Activated T-cell treated with anti-CD3 and anti-CD28 coated beads, Interleukin-2, amount 50 U/mL, for 24 hours (primary cell): Measurements from ENCODE around the gene PPP1R12C.

Experiments used
- DNase-seq: peaks from one replicate; pipeline ENCODE4 v3.0.0-alpha.2; 2020
- H3K27ac Mint-ChIP-seq: 2 replicates; pipeline ENCODE4 v1.8.0; 2020; ENCODE audit warnings: mild to moderate bottlenecking, mixed read lengths
- H3K27me3 Mint-ChIP-seq: 2 replicates; pipeline ENCODE4 v1.8.0; 2020; ENCODE audit warnings: mixed read lengths
- H3K36me3 Mint-ChIP-seq: 2 replicates; pipeline ENCODE4 v1.8.0; 2020; ENCODE audit warnings: low read depth, mixed read lengths
- H3K4me1 Mint-ChIP-seq: 2 replicates; pipeline ENCODE4 v1.8.0; 2020; ENCODE audit warnings: low read depth, mixed read lengths
- H3K4me3 Mint-ChIP-seq: 2 replicates; pipeline ENCODE4 v1.8.0; 2020; ENCODE audit warnings: mild to moderate bottlenecking, moderate library complexity, mixed read lengths
- H3K9me3 Mint-ChIP-seq: 2 replicates; pipeline ENCODE4 v1.8.0; 2020; ENCODE audit warnings: mixed read lengths

The PPP1R12C gene

DNA sequence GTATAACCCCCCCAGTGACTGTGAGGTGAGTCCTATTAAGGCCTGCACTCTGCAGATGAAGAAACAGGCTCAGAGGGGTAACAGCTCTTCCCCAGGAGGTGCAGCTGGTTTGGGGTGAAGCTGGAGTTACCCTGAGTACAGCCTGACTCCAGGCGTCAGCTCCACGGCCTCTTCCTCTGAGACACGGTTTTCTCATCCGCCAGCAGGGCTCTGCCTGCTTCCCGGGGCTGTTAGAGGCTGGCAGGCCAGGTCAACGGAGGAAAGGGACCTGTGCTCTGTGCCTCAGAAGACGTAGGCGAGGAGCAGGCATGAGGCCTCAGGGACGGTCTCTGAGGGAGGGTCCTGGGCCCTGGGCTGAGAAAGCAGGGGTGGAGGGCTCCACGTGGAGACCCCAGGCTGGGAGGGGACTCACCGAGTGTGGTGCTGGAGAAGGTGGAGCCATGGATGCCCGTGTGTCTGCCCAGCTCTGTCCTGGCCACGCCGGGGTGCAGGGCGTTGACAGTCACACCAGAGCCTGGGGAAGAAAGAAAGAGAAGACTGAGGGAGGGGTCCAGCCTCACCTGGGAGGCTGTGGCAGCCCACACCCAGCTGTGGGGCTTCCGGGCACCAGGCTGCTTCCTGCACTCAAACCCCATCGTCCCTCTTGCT lies 70.3 kb downstream of the PPP1R12C start:
- no peak overlapping the region for H3K27ac Mint-ChIP-seq
- H3K36me3 Mint-ChIP-seq = peaks cover 84% of the 10 kb centered on the region
- DNase-seq = no peak
- H3K9me3 Mint-ChIP-seq = no peaks in the 10 kb centered on the region
- H3K4me3 Mint-ChIP-seq = no peak overlapping the region
- H3K27me3 Mint-ChIP-seq = no peaks in the 10 kb centered on the region
- H3K4me1 Mint-ChIP-seq = peaks cover 9% of the 10 kb centered on the region

- Mint-ChIP-seq H3K36me3 (peaks cover 69% of the 10 kb centered on the region), H3K4me3 (no peak overlapping the region), H3K4me1 (peaks cover 20% of the 10 kb centered on the region), H3K27me3 (no peaks in the 10 kb centered on the region), H3K27ac (no peak overlapping the region), H3K9me3 (no peaks in the 10 kb centered on the region)
- no peak for DNase-seq
Observed at GRCh38 chr19:55044771-55045716, 72.4 kb downstream of the PPP1R12C start.

- H3K27me3 Mint-ChIP-seq = no peaks in the 10 kb centered on the region
- DNase-seq = no peak
- peaks cover 67% of the 10 kb centered on the region for H3K36me3 Mint-ChIP-seq
- H3K4me3 Mint-ChIP-seq = no peak overlapping the region
- H3K4me1 Mint-ChIP-seq = peaks cover 20% of the 10 kb centered on the region
- H3K27ac Mint-ChIP-seq = no peak overlapping the region
- H3K9me3 Mint-ChIP-seq = peaks cover 2% of the 10 kb centered on the region
Observed at GRCh38 chr19:55044286-55044685, 73.2 kb downstream of the PPP1R12C start.

- peaks cover 2% of the 10 kb centered on the region for H3K9me3 Mint-ChIP-seq
- peaks cover 52% of the 10 kb centered on the region for H3K36me3 Mint-ChIP-seq
- peak overlapping the region; percentile 25 for H3K4me3 Mint-ChIP-seq
- no peaks in the 10 kb centered on the region for H3K27me3 Mint-ChIP-seq
- no peak for DNase-seq
- peaks cover 20% of the 10 kb centered on the region for H3K4me1 Mint-ChIP-seq
- peak overlapping the region; percentile 74 for H3K27ac Mint-ChIP-seq
Observed at GRCh38 chr19:55042688-55043087, 74.7 kb downstream of the PPP1R12C start.

DNA sequence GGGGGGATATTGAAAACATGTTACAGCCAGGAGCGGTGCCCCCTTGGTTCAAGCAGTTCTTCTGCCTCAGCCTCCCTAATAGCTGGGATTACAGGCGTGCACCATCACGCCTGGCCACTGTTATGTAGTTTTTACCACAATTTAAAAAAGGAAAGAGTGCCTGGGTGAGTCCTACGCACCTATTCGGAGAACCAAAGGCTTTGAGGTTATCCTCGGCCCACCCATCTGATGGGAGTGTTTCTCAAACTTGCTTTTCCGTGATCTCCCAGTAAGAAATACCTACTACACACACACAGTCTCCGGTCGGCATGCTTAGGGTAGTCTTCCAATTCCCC lies 75.1 kb downstream of the PPP1R12C start:
- H3K27me3 Mint-ChIP-seq = no peaks in the 10 kb centered on the region
- H3K9me3 Mint-ChIP-seq = peaks cover 2% of the 10 kb centered on the region
- H3K36me3 Mint-ChIP-seq = peaks cover 48% of the 10 kb centered on the region
- H3K4me1 Mint-ChIP-seq = peaks cover 20% of the 10 kb centered on the region
- H3K27ac Mint-ChIP-seq = peak overlapping the region; percentile 74
- H3K4me3 Mint-ChIP-seq = peak overlapping the region; percentile 51
- DNase-seq = no peak

DNA sequence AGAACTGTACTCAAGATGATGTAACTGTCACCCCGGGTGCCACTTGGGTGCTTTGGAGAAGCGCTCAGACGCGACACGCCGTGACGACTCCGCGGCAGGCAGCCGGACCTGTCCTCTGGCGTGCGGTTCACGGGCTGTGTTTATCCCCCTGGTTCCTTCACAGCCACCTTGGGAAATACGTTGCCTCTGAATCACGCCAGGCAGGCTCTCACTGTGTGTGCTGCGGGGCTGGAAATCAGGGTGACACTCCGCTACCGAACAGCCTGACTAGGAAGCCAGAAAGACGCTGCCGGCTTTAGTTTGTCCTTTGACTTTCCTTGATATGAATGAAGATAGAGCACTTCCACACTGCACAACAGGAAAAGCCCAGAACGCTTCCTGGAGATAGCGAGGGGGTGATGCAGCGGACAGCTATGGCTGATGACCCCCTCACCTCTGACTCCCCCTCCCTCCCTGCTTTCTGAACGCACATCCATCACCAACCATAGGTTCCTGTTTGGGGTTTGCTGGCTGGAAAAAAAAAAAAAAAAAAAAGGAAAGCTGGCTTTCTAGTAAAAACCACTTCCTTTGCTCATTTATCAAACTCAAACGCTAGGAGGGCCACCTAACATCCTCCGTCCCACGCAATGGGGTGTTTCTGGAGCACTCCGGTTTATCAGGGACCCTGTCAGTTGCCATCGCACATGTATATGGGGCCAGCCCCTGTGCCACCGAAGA lies 75.7 kb downstream of the PPP1R12C start:
- peaks cover 43% of the 10 kb centered on the region for H3K36me3 Mint-ChIP-seq
- H3K27ac Mint-ChIP-seq = peak overlapping the region; percentile 74
- H3K27me3 Mint-ChIP-seq = no peaks in the 10 kb centered on the region
- peaks cover 2% of the 10 kb centered on the region for H3K9me3 Mint-ChIP-seq
- DNase-seq = peak; percentile 52
- peaks cover 20% of the 10 kb centered on the region for H3K4me1 Mint-ChIP-seq
- H3K4me3 Mint-ChIP-seq = peak overlapping the region; percentile 51

DNA sequence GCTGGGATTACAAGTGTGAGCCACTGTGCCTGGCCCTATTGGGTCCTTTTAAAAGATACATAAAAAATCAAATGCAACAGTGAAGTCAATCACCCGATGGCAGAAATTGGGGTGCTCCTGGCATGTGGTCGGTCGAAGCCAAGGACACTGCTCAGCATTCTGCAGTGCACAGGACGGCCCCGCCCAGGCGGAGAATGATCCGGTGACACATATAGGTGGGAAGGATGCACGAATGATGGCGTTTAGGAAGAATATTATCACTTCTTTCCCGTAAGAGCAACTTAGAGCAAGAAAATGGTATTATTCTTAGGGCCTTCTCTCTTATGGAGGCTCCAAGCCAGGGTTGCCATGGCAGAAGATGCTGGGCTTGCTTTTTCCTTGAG lies 76.2 kb downstream of the PPP1R12C start:
- peak overlapping the region; percentile 74 for H3K27ac Mint-ChIP-seq

More for the DNA sequence above, 76.2 kb downstream of the PPP1R12C start:
- no peak for DNase-seq
- no peaks in the 10 kb centered on the region for H3K27me3 Mint-ChIP-seq
- peaks cover 38% of the 10 kb centered on the region for H3K36me3 Mint-ChIP-seq
- H3K9me3 Mint-ChIP-seq = peaks cover 2% of the 10 kb centered on the region
- peaks cover 20% of the 10 kb centered on the region for H3K4me1 Mint-ChIP-seq
- peak overlapping the region; percentile 51 for H3K4me3 Mint-ChIP-seq
